OCI-LY1 (cell line): ENCODE results near the gene PCSK2.
"Not testable (repeated sequence)": the region's sequence is repeated elsewhere in the genome, so short reads cannot be mapped to it uniquely, and the experiment has no call there.

Experiments
- H2AFZ ChIP-seq: fragments of 200-600 bp; sonication (generic), shearing (Covaris generic); 2 replicates; pipeline ENCODE4 v1.6.0; 2014; ENCODE audit warnings: antibody characterized with exemption, mild to moderate bottlenecking, low read length
- H3F3A ChIP-seq: fragments of 200-600 bp; sonication (generic), shearing (Covaris generic); 2 replicates; pipeline ENCODE4 v1.6.0; 2014; ENCODE audit warnings: mild to moderate bottlenecking, antibody characterized with exemption, low read length, moderate library complexity; ENCODE audit not compliant: insufficient read depth
- H3K27ac ChIP-seq: fragments of 200-600 bp; sonication (generic); 2 replicates; pipeline ENCODE4 v1.5.1; 2014; ENCODE audit warnings: low read length, mixed run types, mild to moderate bottlenecking, low read depth; ENCODE audit not compliant: poor library complexity, severe bottlenecking
- H3K27me3 ChIP-seq: fragments of 200-600 bp; sonication (generic); 2 replicates; pipeline ENCODE4 v1.6.0; 2014; ENCODE audit warnings: antibody characterized with exemption, mild to moderate bottlenecking, low read length, moderate library complexity; ENCODE audit not compliant: insufficient read depth
- H3K36me3 ChIP-seq: fragments of 200-600 bp; sonication (generic); 2 replicates; pipeline ENCODE4 v1.6.1; 2014; ENCODE audit warnings: mild to moderate bottlenecking, antibody characterized with exemption, low read length, moderate library complexity, mixed read lengths; ENCODE audit not compliant: insufficient read depth
- H3K4me1 ChIP-seq: fragments of 200-600 bp; sonication (generic); 2 replicates; pipeline ENCODE4 v1.5.1; 2014; ENCODE audit warnings: mild to moderate bottlenecking, low read length, moderate library complexity; ENCODE audit not compliant: insufficient read depth, severe bottlenecking
- H3K4me2 ChIP-seq: fragments of 200-600 bp; sonication (generic), shearing (Covaris generic); 2 replicates; pipeline ENCODE4 v1.6.1; 2014; ENCODE audit warnings: low read length
- H3K4me3 ChIP-seq: fragments of 200-600 bp; sonication (generic); 2 replicates; pipeline ENCODE4 v1.5.1; 2014; ENCODE audit warnings: low read length, low read depth, mild to moderate bottlenecking, mixed read lengths; ENCODE audit not compliant: poor library complexity, severe bottlenecking
- H3K79me2 ChIP-seq: fragments of 200-600 bp; shearing (Covaris generic); 2 replicates; pipeline ENCODE4 v1.6.1; 2016; ENCODE audit warnings: mixed run types, low read length, mixed read lengths; ENCODE audit not compliant: insufficient read depth
- H3K9ac ChIP-seq: fragments of 200-600 bp; sonication (generic), shearing (Covaris generic); 2 replicates; pipeline ENCODE4 v1.6.1; 2014; ENCODE audit warnings: mild to moderate bottlenecking, low read length, mixed read lengths
- H3K9me2 ChIP-seq: fragments of 200-600 bp; sonication (generic), shearing (Covaris generic); 2 replicates; pipeline ENCODE4 v1.6.1; 2014; ENCODE audit warnings: low read depth, mild to moderate bottlenecking, low read length, mixed read lengths
- H3K9me3 ChIP-seq: fragments of 200-600 bp; shearing (Covaris generic); 2 replicates; pipeline ENCODE4 v1.6.1; 2014; ENCODE audit warnings: low read length, mixed read lengths
- H4K20me1 ChIP-seq: fragments of 200-600 bp; sonication (generic), shearing (Covaris generic); 2 replicates; pipeline ENCODE4 v1.6.0; 2016; ENCODE audit warnings: mild to moderate bottlenecking, low read length; ENCODE audit not compliant: insufficient read depth
- CTCF ChIP-seq: fragments of 200-600 bp; sonication (generic), shearing (Covaris generic); IDR thresholded peaks from 2 replicates; pipeline ENCODE4 v1.5.1; 2017; ENCODE audit warnings: mild to moderate bottlenecking, antibody characterized with exemption, low read length, moderate library complexity, mixed read lengths
- EZH2 ChIP-seq: fragments of 200-600 bp; sonication (generic), shearing (Covaris generic); IDR thresholded peaks from 2 replicates; pipeline ENCODE4 v1.8.0; 2017; ENCODE audit warnings: borderline replicate concordance, mixed run types, mild to moderate bottlenecking, antibody characterized with exemption, low read length, moderate library complexity, mixed read lengths

Gene PCSK2

GRCh38 chr20:17210983-17211382 lies 15.9 kb upstream of the PCSK2 start:
- no peaks in the 10 kb centered on the region for H3K9me3 ChIP-seq
- H3F3A ChIP-seq: no peaks in the 10 kb centered on the region
- H2AFZ ChIP-seq: no peak overlapping the region
- H3K79me2 ChIP-seq: no peaks in the 10 kb centered on the region
- H3K27ac ChIP-seq: no peak overlapping the region
- no peaks in the 10 kb centered on the region for H3K36me3 ChIP-seq
- H3K9ac ChIP-seq: no peak overlapping the region
- no peaks in the 10 kb centered on the region for H3K9me2 ChIP-seq
- no peaks in the 10 kb centered on the region for H3K4me1 ChIP-seq
- no peaks in the 10 kb centered on the region for H3K27me3 ChIP-seq
- H4K20me1 ChIP-seq: no peaks in the 10 kb centered on the region
- no peak for TF ChIP-seq EZH2
- no peak for TF ChIP-seq CTCF
- H3K4me3 ChIP-seq: no peak overlapping the region
- no peak overlapping the region for H3K4me2 ChIP-seq

- no peak overlapping the region for H3K4me3 ChIP-seq
- no peak for TF ChIP-seq EZH2
- TF ChIP-seq CTCF: no peak
Observed at GRCh38 chr20:17215167-17215566, 11.7 kb upstream of the PCSK2 start.

GRCh38 chr20:17219856-17220255 lies 7.0 kb upstream of the PCSK2 start:
- H3K9me2 ChIP-seq, H3K27ac ChIP-seq, H3K36me3 ChIP-seq, H3K79me2 ChIP-seq, H3F3A ChIP-seq, H3K4me1 ChIP-seq, H3K4me2 ChIP-seq, H3K27me3 ChIP-seq, H3K4me3 ChIP-seq, H4K20me1 ChIP-seq, H3K9me3 ChIP-seq, H2AFZ ChIP-seq, H3K9ac ChIP-seq: not testable (repeated sequence)

More at GRCh38 chr20:17215167-17215566, 11.7 kb upstream of the PCSK2 start:
- Histone ChIP-seq H3K9me3 (no peaks in the 10 kb centered on the region), H3K27me3 (no peaks in the 10 kb centered on the region), H3K79me2 (no peaks in the 10 kb centered on the region), H4K20me1 (no peaks in the 10 kb centered on the region), H2AFZ (no peak overlapping the region), H3K4me2 (no peak overlapping the region), H3K27ac (no peak overlapping the region), H3K4me1 (no peaks in the 10 kb centered on the region), H3K9ac (no peak overlapping the region), H3K9me2 (no peaks in the 10 kb centered on the region), H3K36me3 (no peaks in the 10 kb centered on the region), H3F3A (no peaks in the 10 kb centered on the region)

GRCh38 chr20:17223553-17223952 lies 3.3 kb upstream of the PCSK2 start:
- H4K20me1 ChIP-seq: no peaks in the 10 kb centered on the region
- no peaks in the 10 kb centered on the region for H3K79me2 ChIP-seq
- H3K27ac ChIP-seq: no peak overlapping the region
- H3K36me3 ChIP-seq: no peaks in the 10 kb centered on the region
- H3K4me3 ChIP-seq: no peak overlapping the region
- H3K27me3 ChIP-seq: no peaks in the 10 kb centered on the region
- no peaks in the 10 kb centered on the region for H3F3A ChIP-seq
- no peak overlapping the region for H3K4me2 ChIP-seq
- no peak overlapping the region for H3K9ac ChIP-seq
- no peak for TF ChIP-seq CTCF
- TF ChIP-seq EZH2: no peak
- no peak overlapping the region for H2AFZ ChIP-seq
- H3K9me2 ChIP-seq: no peaks in the 10 kb centered on the region
- H3K4me1 ChIP-seq: no peaks in the 10 kb centered on the region
- H3K9me3 ChIP-seq: no peaks in the 10 kb centered on the region
